Stomach smooth muscle (tissue), 2 donors: ENCODE data around the gene TNIK.

Experiments
- H3K27ac ChIP-seq: one replicate; pipeline ENCODE4 v1.7.0; 2013; ENCODE audit warnings: mild to moderate bottlenecking, low read length, inconsistent platforms
- H3K27me3 ChIP-seq, 2 donors: one replicate each; pipeline ENCODE4 v1.7.0; 2013; ENCODE audit warnings: low read length in 2 of 2; ENCODE audit not compliant: insufficient read depth in 2 of 2, control insufficient read depth in 1 of 2
- H3K36me3 ChIP-seq, 2 donors: one replicate each; pipeline ENCODE4 v1.7.0; 2013; ENCODE audit warnings: low read length in 2 of 2; ENCODE audit not compliant: control insufficient read depth in 2 of 2, insufficient read depth in 2 of 2
- H3K4me1 ChIP-seq: one replicate; pipeline ENCODE4 v1.7.0; 2013; ENCODE audit warnings: low read length; ENCODE audit not compliant: control insufficient read depth, insufficient read depth
- H3K4me3 ChIP-seq, 2 donors: one replicate each; pipeline ENCODE4 v1.7.0; 2013; ENCODE audit warnings: low read length in 2 of 2
- H3K9ac ChIP-seq, 2 donors: one replicate each; pipeline ENCODE4 v1.7.0; 2013; ENCODE audit warnings: low read length in 2 of 2, mild to moderate bottlenecking in 1 of 2
- H3K9me3 ChIP-seq, 2 donors: one replicate each; pipeline ENCODE4 v1.7.0; 2013; ENCODE audit warnings: low read length in 2 of 2; ENCODE audit not compliant: control insufficient read depth in 2 of 2
- donor health status: healthy.
- donor health status: Pancreatic carcinoma.

Gene TNIK

GRCh38 chr3:171072432-171072831 is 387.8 kb downstream of the TNIK start:
- Histone ChIP-seq H3K27me3 (no peaks in the 10 kb centered on the region), H3K9me3 (no peaks in the 10 kb centered on the region), H3K9ac (no peak overlapping the region), H3K4me1 (no peaks in the 10 kb centered on the region), H3K4me3 (no peak overlapping the region), H3K36me3 (peaks cover 9 to 24% of the 10 kb centered on the region in 2 donors), H3K27ac (no peak overlapping the region)

GRCh38 chr3:171068658-171069057 is 391.5 kb downstream of the TNIK start:
- Histone ChIP-seq H3K27me3 (no peaks in the 10 kb centered on the region), H3K4me3 (no peak overlapping the region), H3K36me3 (peaks cover 10 to 32% of the 10 kb centered on the region in 2 donors), H3K4me1 (no peaks in the 10 kb centered on the region), H3K9ac (no peak overlapping the region), H3K27ac (no peak overlapping the region), H3K9me3 (no peaks in the 10 kb centered on the region)

- H3K9ac ChIP-seq: no peak overlapping the region
- no peaks in the 10 kb centered on the region for H3K9me3 ChIP-seq
- peaks cover 10 to 35% of the 10 kb centered on the region in 2 donors for H3K36me3 ChIP-seq
- no peak overlapping the region for H3K4me3 ChIP-seq
- H3K27me3 ChIP-seq: no peaks in the 10 kb centered on the region
- no peak overlapping the region for H3K27ac ChIP-seq
- H3K4me1 ChIP-seq: no peaks in the 10 kb centered on the region
Measured at GRCh38 chr3:171066206-171066605, 394.0 kb downstream of the TNIK start.

GRCh38 chr3:171065732-171066131 is 394.5 kb downstream of the TNIK start:
- H3K4me3 ChIP-seq: no peak overlapping the region
- no peaks in the 10 kb centered on the region for H3K27me3 ChIP-seq
- no peaks in the 10 kb centered on the region for H3K9me3 ChIP-seq
- no peak overlapping the region for H3K9ac ChIP-seq
- no peak overlapping the region for H3K27ac ChIP-seq
- peaks cover 10 to 35% of the 10 kb centered on the region in 2 donors for H3K36me3 ChIP-seq
- H3K4me1 ChIP-seq: no peaks in the 10 kb centered on the region

- no peak overlapping the region for H3K4me3 ChIP-seq
- no peak overlapping the region for H3K27ac ChIP-seq
- H3K4me1 ChIP-seq: no peaks in the 10 kb centered on the region
- no peaks in the 10 kb centered on the region for H3K9me3 ChIP-seq
- H3K27me3 ChIP-seq: no peaks in the 10 kb centered on the region
- H3K9ac ChIP-seq: no peak overlapping the region
- H3K36me3 ChIP-seq: peaks cover 4 to 30% of the 10 kb centered on the region in 2 donors
Measured at GRCh38 chr3:171064461-171064860, 395.7 kb downstream of the TNIK start.

GRCh38 chr3:171061749-171062148 is 398.5 kb downstream of the TNIK start:
- Histone ChIP-seq H3K27me3 (no peaks in the 10 kb centered on the region), H3K4me1 (no peaks in the 10 kb centered on the region), H3K4me3 (no peak overlapping the region), H3K9me3 (no peaks in the 10 kb centered on the region), H3K27ac (no peak overlapping the region), H3K9ac (no peak overlapping the region), H3K36me3 (peaks cover 4 to 15% of the 10 kb centered on the region in 2 donors)

GRCh38 chr3:171059978-171060377 is 400.2 kb downstream of the TNIK start:
- Histone ChIP-seq H3K36me3 (peaks cover 0 to 7% of the 10 kb centered on the region in 2 donors), H3K9ac (no peak overlapping the region), H3K4me3 (no peak overlapping the region), H3K27me3 (no peaks in the 10 kb centered on the region), H3K4me1 (no peaks in the 10 kb centered on the region), H3K9me3 (no peaks in the 10 kb centered on the region), H3K27ac (no peak overlapping the region)

- peaks cover 0 to 6% of the 10 kb centered on the region in 2 donors for H3K36me3 ChIP-seq
- no peak overlapping the region for H3K4me3 ChIP-seq
- no peak overlapping the region for H3K9ac ChIP-seq
- H3K27ac ChIP-seq: no peak overlapping the region
- H3K4me1 ChIP-seq: no peaks in the 10 kb centered on the region
- no peaks in the 10 kb centered on the region for H3K27me3 ChIP-seq
- no peaks in the 10 kb centered on the region for H3K9me3 ChIP-seq
Measured at GRCh38 chr3:171058873-171059603, 401.2 kb downstream of the TNIK start.

GRCh38 chr3:171058058-171058457 is 402.1 kb downstream of the TNIK start:
- no peaks in the 10 kb centered on the region for H3K4me1 ChIP-seq
- no peaks in the 10 kb centered on the region for H3K36me3 ChIP-seq
- no peak overlapping the region for H3K9ac ChIP-seq
- no peaks in the 10 kb centered on the region for H3K27me3 ChIP-seq
- H3K4me3 ChIP-seq: no peak overlapping the region
- H3K9me3 ChIP-seq: no peaks in the 10 kb centered on the region
- no peak overlapping the region for H3K27ac ChIP-seq

- no peak overlapping the region for H3K27ac ChIP-seq
- no peak overlapping the region for H3K4me3 ChIP-seq
- H3K9me3 ChIP-seq: no peaks in the 10 kb centered on the region
- H3K36me3 ChIP-seq: no peaks in the 10 kb centered on the region
- no peak overlapping the region for H3K9ac ChIP-seq
- H3K27me3 ChIP-seq: no peaks in the 10 kb centered on the region
- no peaks in the 10 kb centered on the region for H3K4me1 ChIP-seq
Measured at GRCh38 chr3:171057072-171057471, 403.1 kb downstream of the TNIK start.

GRCh38 chr3:171056528-171056927 is 403.7 kb downstream of the TNIK start:
- Histone ChIP-seq H3K4me3 (no peak overlapping the region), H3K9me3 (no peaks in the 10 kb centered on the region), H3K27me3 (no peaks in the 10 kb centered on the region), H3K4me1 (no peaks in the 10 kb centered on the region), H3K36me3 (no peaks in the 10 kb centered on the region), H3K27ac (no peak overlapping the region), H3K9ac (no peak overlapping the region)
